G401 (cell line): Measurements from ENCODE around the gene C2CD2L. TPM values are rescaled to one million over a fixed set of nuclear protein-coding genes. Genes with fewer than 3 reads are reported as not detected.
"Not testable (repeated sequence)": the region's sequence is repeated elsewhere in the genome, so short reads cannot be mapped to it uniquely, and the experiment has no call there.

Source experiments
- DNase-seq: peaks from one replicate; pipeline ENCODE4 v3.0.0-alpha.2; 2015; ENCODE audit warnings: low spot score
- in situ Hi-C: cut with HindIII; loops from 2 replicates; pipeline ENCODE4 v1.10.0; 2016; ENCODE audit warnings: low sequenced_read_pairs, mixed read lengths
- total RNA-seq: library from RNA; depleted of rRNA; stranded (reverse); fragments of >200 nt; shearing (Covaris generic); gene quantifications from 2 replicates; pipeline ENCODE4 v1.2.3, GENCODE V29; 2014; rRNA removed

C2CD2L gene
- total RNA-seq, 1 experiment from 2014 or later: 5.8 TPM

DNA sequence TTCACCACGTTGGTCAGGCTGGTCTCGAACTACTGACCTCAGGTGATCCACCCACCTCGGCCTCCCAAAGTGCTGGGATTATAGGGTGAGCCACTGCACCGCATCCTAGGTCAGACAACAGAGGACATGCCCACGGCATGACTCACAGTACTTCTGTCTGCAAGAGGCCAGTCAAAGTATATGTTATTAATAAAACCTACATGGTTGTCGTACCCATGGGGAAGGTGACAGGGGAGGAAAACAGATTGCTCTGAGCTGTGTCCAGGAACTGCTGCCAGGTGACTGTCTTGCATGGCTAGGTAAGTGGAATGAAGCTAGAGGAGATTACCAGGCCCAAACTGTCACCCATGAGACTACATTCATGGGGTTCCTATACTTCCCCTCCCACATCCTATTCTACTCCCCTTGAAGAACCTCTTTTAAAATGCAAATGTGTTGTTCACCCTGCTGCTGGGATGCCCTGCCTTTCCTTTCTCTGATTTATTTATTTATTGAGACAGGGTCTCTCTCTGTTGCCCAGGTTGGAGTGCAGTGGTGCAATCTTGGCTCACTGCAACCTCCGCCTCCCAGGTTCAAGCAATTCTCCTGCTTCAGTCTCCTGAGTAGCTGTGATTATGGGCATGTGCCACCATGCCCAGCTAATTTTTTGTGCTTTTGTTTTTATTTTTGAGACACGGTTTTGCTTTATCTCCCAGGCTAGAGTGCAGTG lies 59.4 kb downstream of the C2CD2L start:
- peak; percentile 73 for DNase-seq
- in situ Hi-C loops: no loop called here

GRCh38 chr11:119167077-119167458 lies 59.9 kb downstream of the C2CD2L start:
- DNase-seq, in situ Hi-C loops: not testable (repeated sequence)

GRCh38 chr11:119167933-119168332 lies 60.8 kb downstream of the C2CD2L start:
- in situ Hi-C loops: no loop called here
- no peak for DNase-seq

Other genes with a start within 250 kb of the C2CD2L start
- not detected in 2 replicates for gene CXCR5, start 223.5 kb upstream of the C2CD2L start, total RNA-seq
- gene BCL9L, start 181.4 kb upstream of the C2CD2L start, total RNA-seq: 10.2 and 13.4 TPM in 2 replicates
- gene UPK2, start 151.0 kb upstream of the C2CD2L start, total RNA-seq: not detected in 2 replicates
- not detected in 2 replicates for gene FOXR1, start 135.6 kb upstream of the C2CD2L start, total RNA-seq
- 30.4 and 34.0 TPM in 2 replicates for gene CENATAC, start 109.2 kb upstream of the C2CD2L start, total RNA-seq
- 2,429 and 3,013 TPM in 2 replicates for gene RPS25, start 89.0 kb upstream of the C2CD2L start, total RNA-seq
- gene TRAPPC4, start 88.6 kb upstream of the C2CD2L start, total RNA-seq: 97.7 and 110 TPM in 2 replicates
- 9.9 and 15.5 TPM in 2 replicates for gene SLC37A4, start 76.5 kb upstream of the C2CD2L start, total RNA-seq
- 152 and 205 TPM in 2 replicates for gene HYOU1, start 50.1 kb upstream of the C2CD2L start, total RNA-seq
- 19.9 and 21.0 TPM in 2 replicates for gene VPS11, start 39.5 kb upstream of the C2CD2L start, total RNA-seq
- 63.6 and 87.0 TPM in 2 replicates for gene HMBS, start 22.5 kb upstream of the C2CD2L start, total RNA-seq
- 4.0 and 4.7 TPM in 2 replicates for gene DPAGT1, start 5.5 kb upstream of the C2CD2L start, total RNA-seq
- gene HINFP, start 14.2 kb downstream of the C2CD2L start, total RNA-seq: 18.5 and 22.4 TPM in 2 replicates
- 0.06 and 1.7 TPM in 2 replicates for gene ABCG4, start 41.7 kb downstream of the C2CD2L start, total RNA-seq
- not detected in 2 replicates for gene NLRX1, start 61.4 kb downstream of the C2CD2L start, total RNA-seq
- gene NHERF4, start 78.1 kb downstream of the C2CD2L start, total RNA-seq: not detected in 2 replicates
- gene CBL, start 99.0 kb downstream of the C2CD2L start, total RNA-seq: 4.9 and 11.7 TPM in 2 replicates
- gene MCAM, start 209.8 kb downstream of the C2CD2L start, total RNA-seq: 77.2 and 90.3 TPM in 2 replicates
- gene RNF26, start 227.2 kb downstream of the C2CD2L start, total RNA-seq: 19.3 and 19.9 TPM in 2 replicates
- 0.17 and 1.0 TPM in 2 replicates for gene C1QTNF5, start 233.5 kb downstream of the C2CD2L start, total RNA-seq
- 0.25 and 7.3 TPM in 2 replicates for gene MFRP, start 239.4 kb downstream of the C2CD2L start, total RNA-seq